Measurements from ENCODE around the gene KCNJ18. TPM values are rescaled to one million over a fixed set of nuclear protein-coding genes. Genes with fewer than 3 reads are reported as not detected.
"Not testable (repeated sequence)": the region's sequence is repeated elsewhere in the genome, so short reads cannot be mapped to it uniquely, and the experiment has no call there.

Gene KCNJ18
- total RNA-seq, 2 experiments from 2014 or later = not detected

DNA sequence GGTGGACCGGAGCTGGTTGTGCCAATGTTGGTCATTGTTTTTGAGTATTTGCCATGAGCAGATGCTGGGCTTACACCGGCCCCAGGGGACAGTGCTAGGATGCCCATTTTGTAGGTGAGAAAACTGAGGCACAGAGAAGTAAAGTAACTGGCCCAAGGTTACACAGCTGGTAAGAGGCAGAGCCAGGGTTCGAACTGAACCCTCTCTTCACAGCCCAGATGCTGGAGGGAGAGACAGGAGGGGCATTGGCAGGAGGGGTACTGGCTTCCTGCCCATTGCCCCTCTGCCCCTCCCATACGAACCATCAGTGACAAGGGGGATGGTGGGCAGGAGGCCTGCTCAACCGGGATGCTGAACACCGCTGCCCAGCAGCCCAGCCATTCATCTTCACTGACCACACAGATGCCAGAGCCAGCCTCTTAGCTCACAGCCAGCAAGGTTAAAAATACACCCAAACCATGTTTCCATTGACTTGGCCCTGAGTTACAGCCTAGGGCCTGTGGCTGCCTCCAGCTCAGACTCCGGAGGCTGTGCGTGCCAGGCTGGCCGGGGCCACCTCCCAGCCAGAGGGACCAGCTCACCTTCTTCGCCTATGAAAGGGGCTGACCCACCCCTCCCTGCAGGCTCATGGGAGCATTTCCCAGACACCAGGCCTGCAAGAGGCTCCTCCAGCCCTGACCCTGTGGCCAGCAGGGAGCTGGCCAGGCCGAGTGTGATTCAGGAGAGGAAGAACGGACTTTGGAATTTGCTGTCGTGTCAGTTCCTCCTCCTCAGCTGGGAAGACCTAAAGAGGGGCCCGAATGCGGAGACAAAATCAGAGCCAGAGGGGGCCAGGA, 57.6 kb downstream of the KCNJ18 start:
- POLR2A ChIA-PET, CTCF ChIA-PET: not testable (repeated sequence)

DNA sequence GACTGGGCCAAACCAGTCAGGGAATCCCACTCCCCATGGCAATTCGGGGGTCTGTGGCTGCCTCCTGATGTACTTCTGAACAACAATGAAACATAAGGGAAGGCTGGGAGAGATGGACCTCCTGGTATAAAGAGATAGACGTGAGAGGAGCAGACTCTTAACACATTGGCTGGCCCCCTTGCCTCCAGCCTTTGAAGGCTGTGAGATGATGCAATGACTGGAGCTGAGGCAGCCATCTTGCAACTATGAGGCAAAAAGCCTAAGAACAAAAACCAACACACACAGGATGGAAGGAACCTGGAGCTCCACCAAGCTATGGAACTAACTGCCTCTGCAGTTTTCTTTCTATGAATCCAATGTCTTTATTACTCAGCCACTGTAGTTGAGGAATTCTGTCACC, 58.8 kb downstream of the KCNJ18 start:
- POLR2A ChIA-PET, CTCF ChIA-PET: not testable (repeated sequence)
